Measurements from ENCODE around the gene PPP3R1.

DNA sequence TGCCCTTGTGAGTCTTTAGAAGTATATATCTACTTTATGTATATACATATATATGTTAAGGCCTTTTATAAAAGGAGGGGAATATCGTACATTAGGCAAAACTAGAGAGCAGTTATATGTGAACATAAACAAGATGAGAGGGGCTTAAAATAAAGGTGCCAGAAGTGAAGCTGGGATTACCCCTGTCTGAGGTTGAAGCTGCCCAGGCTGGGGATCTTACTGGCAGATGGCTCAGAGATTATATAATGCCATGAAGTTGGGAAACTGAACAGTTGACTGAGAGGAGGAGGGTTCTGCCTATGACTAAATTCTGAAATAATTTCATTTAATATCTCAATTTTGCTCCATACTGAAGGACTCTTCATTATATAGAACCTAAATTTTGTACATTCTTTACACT lies 88.7 kb downstream of the PPP3R1 start:
- TF ChIP-seq POLR2A (IDR thresholded peaks at IDR 0.05; ENCODE audit: low read length) (no peak), GATA1 (IDR thresholded peaks at IDR 0.05; ENCODE audit: low read depth, low read length) (no peak)
